Measurements from ENCODE around the gene CECR2.

DNA sequence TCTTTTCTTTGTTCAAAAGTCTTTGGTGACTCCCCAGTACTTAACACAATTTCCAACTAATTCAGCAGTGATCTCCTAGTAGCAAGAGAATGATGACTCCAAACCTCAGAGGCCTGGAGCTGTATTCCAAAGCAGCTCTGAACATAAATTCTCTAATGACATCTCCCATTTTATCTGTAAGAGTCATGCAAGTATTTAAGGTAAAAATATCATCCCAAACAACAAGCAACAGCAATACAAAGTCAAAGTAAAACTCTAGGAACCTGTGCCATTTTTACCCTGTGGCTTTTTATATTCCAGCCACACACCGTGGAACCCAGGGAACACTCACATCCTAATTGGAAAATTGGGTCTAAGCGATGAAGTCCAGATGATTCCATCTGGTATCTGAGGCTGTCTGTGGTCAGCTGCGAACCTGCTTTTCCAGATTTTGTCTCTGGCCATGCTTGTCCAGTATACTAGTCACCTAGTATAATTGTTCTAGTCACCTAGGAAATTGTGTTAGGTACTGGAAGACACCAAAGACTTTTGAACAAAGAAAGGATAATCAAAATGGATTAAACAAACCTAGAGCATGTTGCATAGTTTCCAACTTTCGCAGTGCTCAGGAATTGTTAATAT lies 101.7 kb downstream of the CECR2 start:
- TF ChIP-seq YY1 (IDR thresholded peaks at IDR 0.05; ENCODE audit: insufficient read depth, insufficient read length) = no peak
- no peak for TF ChIP-seq SUZ12 (IDR thresholded peaks at IDR 0.05; ENCODE audit: extremely low read depth, insufficient read depth, insufficient read length)
